IMR-90 (cell line): ENCODE measurements around the gene LAMC3. TPM values are rescaled to one million over a fixed set of nuclear protein-coding genes. Genes with fewer than 3 reads are reported as not detected.

Experiments
- ATAC-seq: fragments of 200-7000 bp; cut with Tn5 transposase; 2 replicates; pipeline ENCODE4 v1.9.1; 2020; ENCODE audit warnings: low read depth, mild to moderate bottlenecking, moderate library complexity
- BruUV-seq: library from RNA; stranded (reverse); fragments of 400-500 nt; replicated peaks from 2 replicates; lab custom pipeline; 2021; lab: Mats Ljungman, UMichigan
- CTCF ChIA-PET: fragments of 300-600 bp; formaldehyde crosslinking; extraction: SDS; loops from one replicate; lab custom pipeline; 2021; ENCODE audit warnings: antibody characterized with exemption; lab: Yijun Ruan, JAX
- POLR2A ChIA-PET: fragments of 300-600 bp; sonication (Branson Sonifier 250); formaldehyde crosslinking; loops from one replicate; lab custom pipeline; 2022; ENCODE audit warnings: antibody characterized with exemption; ENCODE audit not compliant: unreplicated experiment; lab: Charles Lee
- DNase-seq: peaks from one replicate; pipeline ENCODE4 v3.0.0; 2013
- H2AFZ ChIP-seq: replicated peaks from 2 replicates; pipeline ENCODE3; 2013; ENCODE audit warnings: low read length, mild to moderate bottlenecking; ENCODE audit not compliant: poor library complexity
- H2AK5ac ChIP-seq: 2 replicates; pipeline ENCODE4 v1.6.1; 2013; ENCODE audit warnings: low read depth, low read length, inconsistent platforms
- H2AK9ac ChIP-seq: replicated peaks from 2 replicates; pipeline ENCODE3; 2013; ENCODE audit warnings: mild to moderate bottlenecking, low read depth, low read length, moderate library complexity; ENCODE audit not compliant: poor library complexity
- H2BK120ac ChIP-seq: 2 replicates; pipeline ENCODE4 v1.6.1; 2013; ENCODE audit warnings: low read depth, low read length, inconsistent platforms
- H2BK15ac ChIP-seq: 3 replicates; pipeline ENCODE4 v1.6.1; 2013; ENCODE audit warnings: low read depth, low read length, inconsistent platforms
- H2BK20ac ChIP-seq: 2 replicates; pipeline ENCODE4 v1.6.1; 2013; ENCODE audit warnings: low read depth, mild to moderate bottlenecking, inconsistent platforms, low read length, moderate library complexity
- H2BK5ac ChIP-seq: 2 replicates; pipeline ENCODE4 v1.6.1; 2013; ENCODE audit warnings: mild to moderate bottlenecking, low read depth, low read length, inconsistent platforms; ENCODE audit not compliant: poor library complexity, severe bottlenecking
- H3K14ac ChIP-seq: replicated peaks from 2 replicates; pipeline ENCODE4 v1.6.1; 2013; ENCODE audit warnings: low read depth, low read length, inconsistent platforms
- H3K18ac ChIP-seq: 2 replicates; pipeline ENCODE4 v1.6.1; 2013; ENCODE audit warnings: low read depth, low read length, control low read depth
- H3K23ac ChIP-seq: 2 replicates; pipeline ENCODE4 v1.6.1; 2013; ENCODE audit warnings: low read depth, low read length, inconsistent platforms
- H3K27ac ChIP-seq: 2 replicates; pipeline ENCODE4 v1.5.1; 2013; ENCODE audit warnings: mild to moderate bottlenecking, control low read depth, low read length; ENCODE audit not compliant: insufficient read depth
- H3K27me3 ChIP-seq: 2 replicates; pipeline ENCODE4 v1.6.1; 2013; ENCODE audit warnings: low read length; ENCODE audit not compliant: control insufficient read depth, insufficient read depth
- H3K36me3 ChIP-seq: 2 replicates; pipeline ENCODE4 v1.6.1; 2013; ENCODE audit warnings: low read length, mixed read lengths; ENCODE audit not compliant: control insufficient read depth, insufficient read depth
- H3K4ac ChIP-seq: 2 replicates; pipeline ENCODE4 v1.6.1; 2013; ENCODE audit warnings: low read depth, low read length, inconsistent platforms
- H3K4me1 ChIP-seq: 2 replicates; pipeline ENCODE4 v1.6.1; 2013; ENCODE audit warnings: low read length, mixed read lengths; ENCODE audit not compliant: control insufficient read depth, insufficient read depth
- H3K4me2 ChIP-seq: 2 replicates; pipeline ENCODE4 v1.6.1; 2013; ENCODE audit warnings: low read depth, mild to moderate bottlenecking, control low read depth, low read length, moderate library complexity
- H3K4me3 ChIP-seq: 2 replicates; pipeline ENCODE4 v1.5.1; 2013; ENCODE audit warnings: low read depth, mild to moderate bottlenecking, control low read depth, low read length, moderate library complexity; ENCODE audit not compliant: insufficient read depth
- H3K56ac ChIP-seq: 2 replicates; pipeline ENCODE4 v1.6.1; 2013; ENCODE audit warnings: low read length, inconsistent platforms; ENCODE audit not compliant: insufficient read depth; ENCODE audit errors: extremely low read depth
- H3K79me1 ChIP-seq, 2 experiments: 2 replicates each; pipeline ENCODE4 v1.6.1; 2013; ENCODE audit warnings: low read length in 2 of 2, inconsistent platforms in 1 of 2, low read depth in 1 of 2
- H3K9ac ChIP-seq: 2 replicates; pipeline ENCODE4 v1.6.1; 2013; ENCODE audit warnings: low read depth, low read length, control low read depth
- H3K9me1 ChIP-seq: 2 replicates; pipeline ENCODE4 v1.6.1; 2013; ENCODE audit warnings: low read length, inconsistent platforms; ENCODE audit not compliant: insufficient read depth
- H3K9me3 ChIP-seq: 2 replicates; pipeline ENCODE4 v1.6.1; 2013; ENCODE audit warnings: low read length; ENCODE audit not compliant: control insufficient read depth, insufficient read depth
- H4K20me1 ChIP-seq: 2 replicates; pipeline ENCODE4 v1.6.1; 2013; ENCODE audit warnings: low read length, inconsistent platforms; ENCODE audit not compliant: insufficient read depth
- H4K5ac ChIP-seq: 2 replicates; pipeline ENCODE4 v1.6.1; 2013; ENCODE audit warnings: mild to moderate bottlenecking, low read depth, low read length, control low read depth
- H4K8ac ChIP-seq, 2 experiments: 2 replicates each; pipeline ENCODE4 v1.6.1; 2013; ENCODE audit warnings: low read depth in 2 of 2, low read length in 2 of 2, control low read depth in 1 of 2, inconsistent platforms in 1 of 2
- H4K91ac ChIP-seq: 2 replicates; pipeline ENCODE4 v1.6.1; 2013; ENCODE audit warnings: low read depth, low read length, inconsistent platforms; ENCODE audit not compliant: insufficient read depth
- CEBPB ChIP-seq: IDR thresholded peaks from 2 replicates; pipeline ENCODE4 v1.6.1; 2012; ENCODE audit warnings: low read depth, low read length, improper control_type of control experiment
- FOS ChIP-seq: fragments of 150-350 bp; IDR thresholded peaks from 2 replicates; pipeline ENCODE4 v1.6.1; 2016; ENCODE audit warnings: low read depth, low read length
- MAFK ChIP-seq: IDR thresholded peaks from 2 replicates; pipeline ENCODE4 v1.6.1; 2012; ENCODE audit warnings: low read depth, low read length, improper control_type of control experiment
- MAZ ChIP-seq: IDR thresholded peaks from 2 replicates; pipeline ENCODE4 v1.6.1; 2012; ENCODE audit warnings: low read depth, mild to moderate bottlenecking, low read length, improper control_type of control experiment, moderate library complexity, borderline replicate concordance
- MXI1 ChIP-seq: IDR thresholded peaks from 2 replicates; pipeline ENCODE4 v1.6.1; 2012; ENCODE audit warnings: low read depth, mild to moderate bottlenecking, low read length, moderate library complexity, borderline replicate concordance
- NFE2L2 ChIP-seq: fragments of 150-350 bp; IDR thresholded peaks from 2 replicates; pipeline ENCODE4 v1.6.1; 2016; ENCODE audit warnings: low read depth, mild to moderate bottlenecking, low read length
- POLR2A ChIP-seq: IDR thresholded peaks from 2 replicates; pipeline ENCODE4 v1.6.1; 2012; ENCODE audit warnings: mild to moderate bottlenecking, low read depth, low read length
- RAD21 ChIP-seq: IDR thresholded peaks from 2 replicates; pipeline ENCODE4 v1.6.1; 2012; ENCODE audit warnings: low read length, improper control_type of control experiment
- RFX5 ChIP-seq: IDR thresholded peaks from 2 replicates; pipeline ENCODE4 v1.8.0; 2012; ENCODE audit warnings: low read depth, mild to moderate bottlenecking, low read length, moderate library complexity
- SMC3 ChIP-seq: fragments of 150-350 bp; IDR thresholded peaks from 2 replicates; pipeline ENCODE4 v1.6.1; 2016; ENCODE audit warnings: low read depth, mild to moderate bottlenecking, antibody characterized with exemption, low read length, moderate library complexity
- WGBS, 2 experiments: methylation state at CpG; one replicate each; pipeline versions ENCODE4 v1.1.5 to v1.1.7; 2013; ENCODE audit warnings: missing lambda C conversion rate in 2 of 2; ENCODE audit not compliant: insufficient read length in 1 of 2; ENCODE audit errors: extremely low coverage in 2 of 2; 5-methylcytosine and 5-hydroxymethylcytosine counted together
- dilution Hi-C: fragments of 300-500 bp; cut with HindIII; formaldehyde crosslinking; loops from one replicate; pipeline ENCODE4 v1.14.3; 2018; ENCODE audit warnings: low sequenced_read_pairs; ENCODE audit not compliant: unreplicated experiment
- in situ Hi-C: fragments of 300-500 bp; cut with MboI; formaldehyde crosslinking; loops from 3 replicates; pipeline ENCODE4 v1.14.3; 2019; ENCODE audit warnings: low sequenced_read_pairs, inconsistent platforms, mixed read lengths
- intact Hi-C: fragments of 100-400 bp; cut with micrococcal nuclease; formaldehyde crosslinking; loops from 2 replicates; pipeline ENCODE4 v1.10.0; 2022
- polyA plus RNA-seq, 3 experiments: library from polyadenylated mRNA; depleted of rRNA; stranded (reverse); fragments of >200 nt; gene quantifications; 2 replicates each; pipeline ENCODE4 v1.2.3, GENCODE V29; 2012; ENCODE audit warnings: low replicate concordance in 1 of 3
- total RNA-seq: library from RNA; depleted of rRNA; stranded (reverse); fragments of >200 nt; gene quantifications from 2 replicates; pipeline ENCODE4 v1.2.3, GENCODE V29; 2012
- TF ChIP-seq, protein P1 (sequence below): conservative IDR thresholded peaks from 2 replicates; pipeline ENCODE4 v1.5.1; 2012; ENCODE audit warnings: mild to moderate bottlenecking, low read depth, low read length, improper control_type of control experiment
- TF ChIP-seq, protein P2 (sequence below): fragments of 150-350 bp; IDR thresholded peaks from 2 replicates; pipeline ENCODE4 v1.6.1; 2016; ENCODE audit warnings: low read depth, mild to moderate bottlenecking, low read length, moderate library complexity, borderline replicate concordance
- TF ChIP-seq, protein P3 (sequence below): fragments of 150-350 bp; IDR thresholded peaks from 2 replicates; pipeline ENCODE4 v1.6.1; 2017; ENCODE audit warnings: mild to moderate bottlenecking, antibody characterized with exemption, low read length, low read depth

LAMC3 gene
- total and polyA plus RNA-seq, 2 of the 4 experiments (the other 2 are of a cell fraction) = not detected

DNA sequence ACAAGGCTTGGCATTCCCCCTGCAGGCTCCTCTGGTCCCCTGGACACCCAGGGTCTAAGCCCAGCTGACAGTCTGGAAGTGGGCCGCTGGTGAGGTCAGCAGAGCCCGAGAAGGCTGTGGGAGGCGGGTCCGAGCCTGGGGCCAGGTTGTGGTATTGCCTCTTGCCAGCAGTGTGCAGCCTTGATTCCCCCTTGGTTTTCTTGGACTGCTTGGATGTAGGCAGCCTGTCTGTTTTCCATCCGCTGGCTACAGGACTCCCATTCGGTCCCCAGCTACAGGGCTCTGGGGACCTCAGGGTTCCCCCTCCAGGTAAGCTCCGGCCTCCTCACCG is 88.9 kb downstream of the LAMC3 start:
- no peak for ATAC-seq
- no peak overlapping the region for H4K91ac ChIP-seq
- no peaks in the 10 kb centered on the region for H4K20me1 ChIP-seq
- H3K27ac ChIP-seq = no peak overlapping the region
- ChIA-PET CTCF (interaction anchor here (0.6 kb wide), 2 partner anchors 90 to 151 kb away, joined by 3 to 4 read pairs; no protein-coding TSS in a partner anchor), POLR2A (no interaction called here)
- no peak overlapping the region for H3K56ac ChIP-seq
- no peak overlapping the region for H2BK20ac ChIP-seq
- no peak overlapping the region for H3K4ac ChIP-seq
- no peaks in the 10 kb centered on the region for H3K79me1 ChIP-seq
- no peak overlapping the region for H2BK5ac ChIP-seq
- no TSS peak for BruUV-seq
- peaks cover 2% of the 10 kb centered on the region; the same call in 1 of the 2 replicates for H3K4me1 ChIP-seq
- H3K14ac ChIP-seq = no peak overlapping the region
- no peak overlapping the region for H3K9ac ChIP-seq
- dilution Hi-C loops (no loop called here), in situ Hi-C loops (no loop called here), intact Hi-C loops (no loop called here)
- H2AK5ac ChIP-seq = no peak overlapping the region
- no peak overlapping the region for H2AFZ ChIP-seq
- no peak overlapping the region for H4K8ac ChIP-seq
- H3K4me3 ChIP-seq = no peak overlapping the region
- H2AK9ac ChIP-seq = peak overlapping the region; percentile 28
- TF ChIP-seq, protein P1, sequence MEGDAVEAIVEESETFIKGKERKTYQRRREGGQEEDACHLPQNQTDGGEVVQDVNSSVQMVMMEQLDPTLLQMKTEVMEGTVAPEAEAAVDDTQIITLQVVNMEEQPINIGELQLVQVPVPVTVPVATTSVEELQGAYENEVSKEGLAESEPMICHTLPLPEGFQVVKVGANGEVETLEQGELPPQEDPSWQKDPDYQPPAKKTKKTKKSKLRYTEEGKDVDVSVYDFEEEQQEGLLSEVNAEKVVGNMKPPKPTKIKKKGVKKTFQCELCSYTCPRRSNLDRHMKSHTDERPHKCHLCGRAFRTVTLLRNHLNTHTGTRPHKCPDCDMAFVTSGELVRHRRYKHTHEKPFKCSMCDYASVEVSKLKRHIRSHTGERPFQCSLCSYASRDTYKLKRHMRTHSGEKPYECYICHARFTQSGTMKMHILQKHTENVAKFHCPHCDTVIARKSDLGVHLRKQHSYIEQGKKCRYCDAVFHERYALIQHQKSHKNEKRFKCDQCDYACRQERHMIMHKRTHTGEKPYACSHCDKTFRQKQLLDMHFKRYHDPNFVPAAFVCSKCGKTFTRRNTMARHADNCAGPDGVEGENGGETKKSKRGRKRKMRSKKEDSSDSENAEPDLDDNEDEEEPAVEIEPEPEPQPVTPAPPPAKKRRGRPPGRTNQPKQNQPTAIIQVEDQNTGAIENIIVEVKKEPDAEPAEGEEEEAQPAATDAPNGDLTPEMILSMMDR = no peak
- TF ChIP-seq, protein P2, sequence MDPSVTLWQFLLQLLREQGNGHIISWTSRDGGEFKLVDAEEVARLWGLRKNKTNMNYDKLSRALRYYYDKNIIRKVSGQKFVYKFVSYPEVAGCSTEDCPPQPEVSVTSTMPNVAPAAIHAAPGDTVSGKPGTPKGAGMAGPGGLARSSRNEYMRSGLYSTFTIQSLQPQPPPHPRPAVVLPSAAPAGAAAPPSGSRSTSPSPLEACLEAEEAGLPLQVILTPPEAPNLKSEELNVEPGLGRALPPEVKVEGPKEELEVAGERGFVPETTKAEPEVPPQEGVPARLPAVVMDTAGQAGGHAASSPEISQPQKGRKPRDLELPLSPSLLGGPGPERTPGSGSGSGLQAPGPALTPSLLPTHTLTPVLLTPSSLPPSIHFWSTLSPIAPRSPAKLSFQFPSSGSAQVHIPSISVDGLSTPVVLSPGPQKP = no peak
- TF ChIP-seq CEBPB (no peak), MAZ (no peak), FOS (no peak), RAD21 (no peak), RFX5 (no peak), SMC3 (no peak), MAFK (no peak), POLR2A (no peak), NFE2L2 (no peak), MXI1 (no peak)
- TF ChIP-seq, protein P3, sequence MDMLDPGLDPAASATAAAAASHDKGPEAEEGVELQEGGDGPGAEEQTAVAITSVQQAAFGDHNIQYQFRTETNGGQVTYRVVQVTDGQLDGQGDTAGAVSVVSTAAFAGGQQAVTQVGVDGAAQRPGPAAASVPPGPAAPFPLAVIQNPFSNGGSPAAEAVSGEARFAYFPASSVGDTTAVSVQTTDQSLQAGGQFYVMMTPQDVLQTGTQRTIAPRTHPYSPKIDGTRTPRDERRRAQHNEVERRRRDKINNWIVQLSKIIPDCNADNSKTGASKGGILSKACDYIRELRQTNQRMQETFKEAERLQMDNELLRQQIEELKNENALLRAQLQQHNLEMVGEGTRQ = no peak
- no peak overlapping the region for H4K5ac ChIP-seq
- 70% methylated on average over 5 of the region's 8 CpGs; no CpG with 5 or more reads in 1 of the 2 experiments for WGBS, 2 experiments
- 0 out of 2 replicates have a peak, but pooled peaks cover 2% of the 10 kb centered on the region for H3K9me3 ChIP-seq
- no peak overlapping the region for H2BK15ac ChIP-seq
- no peak overlapping the region for H3K23ac ChIP-seq
- H3K9me1 ChIP-seq = no peaks in the 10 kb centered on the region
- no peak for DNase-seq
- H3K36me3 ChIP-seq = no peaks in the 10 kb centered on the region
- peaks cover 54% of the 10 kb centered on the region for H3K27me3 ChIP-seq
- H2BK120ac ChIP-seq = no peak overlapping the region
- no peak overlapping the region for H3K18ac ChIP-seq
- H3K4me2 ChIP-seq = no peak overlapping the region
